Heart right ventricle (tissue), 16 donors: ENCODE data around the gene HOXA9. TPM values are rescaled to one million over a fixed set of nuclear protein-coding genes. Genes with fewer than 3 reads are reported as not detected.

Experiments
- ATAC-seq, 8 donors: fragments of 200-7000 bp; cut with Tn5 transposase; one replicate each; pipeline ENCODE4 v1.9.1; 2020; ENCODE audit warnings: mild to moderate bottlenecking in 8 of 8, moderate library complexity in 8 of 8, moderate number of reproducible peaks in 1 of 8
- DNase-seq, 2 donors: peaks; one replicate each; pipeline ENCODE4 v3.0.0-alpha.2; 2020
- H3K27ac ChIP-seq, 10 donors: fragments of 200-600 bp; sonication (generic) in 2 of 10; one replicate each; pipeline versions ENCODE4 v1.5.0 to v1.8.0; 2020 to 2022; ENCODE audit warnings: mild to moderate bottlenecking in 3 of 10
- H3K27me3 ChIP-seq, 7 donors: fragments of 200-600 bp; one replicate each; pipeline ENCODE4 v1.8.0; 2021 to 2022; ENCODE audit warnings: mild to moderate bottlenecking in 2 of 7
- H3K36me3 ChIP-seq, 9 donors: fragments of 200-600 bp; sonication (generic) in 1 of 9; one replicate each; pipeline versions ENCODE4 v1.5.0 to v1.8.0; 2020 to 2022; ENCODE audit warnings: mild to moderate bottlenecking in 2 of 9
- H3K4me1 ChIP-seq, 9 donors: fragments of 200-600 bp; sonication (generic) in 1 of 9; one replicate each; pipeline versions ENCODE4 v1.5.0 to v1.8.0; 2020 to 2022; ENCODE audit warnings: mild to moderate bottlenecking in 4 of 9
- H3K4me3 ChIP-seq, 10 donors: fragments of 200-600 bp; sonication (generic) in 2 of 10; one replicate each; pipeline versions ENCODE4 v1.5.0 to v1.8.0; 2020 to 2022; ENCODE audit warnings: mild to moderate bottlenecking in 7 of 10, moderate library complexity in 2 of 10
- H3K9me3 ChIP-seq, 11 donors: fragments of 200-600 bp in 10 of 11; sonication (generic) in 2 of 11; one replicate each; pipeline versions ENCODE4 v1.5.0 to v1.8.0; 2013 to 2022; ENCODE audit warnings: mild to moderate bottlenecking in 2 of 11, control low read depth in 1 of 11, moderate library complexity in 1 of 11
- CTCF ChIP-seq, 9 donors: fragments of 200-600 bp; sonication (generic) in 2 of 9; IDR thresholded peaks; one replicate each; pipeline versions ENCODE4 v1.5.0 to v1.8.0; 2021 to 2022; ENCODE audit warnings: antibody characterized with exemption in 9 of 9, mild to moderate bottlenecking in 5 of 9, moderate library complexity in 1 of 9
- WGBS, 2 donors: extraction: QIAGEN DNeasy Blood & Tissue Kit; methylation state at CpG; one replicate each; pipeline ENCODE4 v1.1.7; 2013; ENCODE audit warnings: inconsistent platforms in 1 of 2; 5-methylcytosine and 5-hydroxymethylcytosine counted together
- intact Hi-C, 10 donors: fragments of 100-400 bp; cut with DNase I; formaldehyde crosslinking; loops; one replicate each; pipeline versions ENCODE4 v1.11.1 to v1.14.2; 2022
- polyA plus RNA-seq, 2 donors: library from polyadenylated mRNA; stranded (reverse); fragments of 200-250 nt; gene quantifications; one replicate each; pipeline ENCODE4 v1.2.3, GENCODE V29; 2013
- total RNA-seq, 10 donors: library from RNA; stranded (reverse); fragmentation: NEBNext Ultra II Directional in 3 of 10; extraction: Animal tissue kit (Norgen Biotek cat#: 25700) in 3 of 10; gene quantifications; one replicate each; pipeline versions ENCODE4 v1.2.1 to v1.2.4, GENCODE V29; 2021 to 2023
- donor health status: Arrhythmogenic right ventricular cardiomyopathy.
- donor health status: ischemic (EF 13 %, LVEDD 7.1; RV severe dilation, severe dysfunction).
- donor health status: healthy with polysubstance abuse.
- donor health status: DM: no; HTN: yes; CAD: no.
- donor health status: DM: no; HTN: no; CAD: no.
- donor health status: ischemic (EF 25% LVEDD 6.9; RV normal size, moderate dysfunction).
- donor health status: ischemic (EF 25% LVEDD 5.7; RV mildly dilated, moderate dysfunction).
- donor health status: healthy.
- donor health status: DM: yes; HTN: yes; CAD: no.
- donor health status: Ischemic cardiomyopathy.
- donor health status: ischemic (EF 35%, LVEDD 5.7; RV mildly dilated, moderate dysfunction).
- donor health status: nonischemic (EF 11% LVEDD 7.7; RV severe dilation, severe dysfunction).
- donor health status: DM: yes; HTN: yes; CAD: no.
- donor health status: PGD.
- donor health status: ischemic (EF 29% LVEDD 5.4; RV normal size, mild dysfunction).
- donor health status: nonischemic (EF 23%, LVEDD 6.1; RV moderate dilation, normal function).

The HOXA9 gene
- total and polyA plus RNA-seq, 12 donors, result not detected

- H3K27me3 ChIP-seq, result peaks cover 29 to 100% (median 99%) of the 10 kb centered on the region in 7 donors
- peaks cover 3 to 33% (median 22%) of the 10 kb centered on the region in 9 donors for H3K4me1 ChIP-seq
- no peak overlapping the region for H3K27ac ChIP-seq
- WGBS, 2 donors, result 40 to 41% methylated on average over 11 of the region's 11 CpGs
- TF ChIP-seq CTCF (IDR thresholded peaks at IDR 0.05), result no peak
- intact Hi-C loops, result loop anchor here in 9 of 10 donors (2.0 to 10.0 kb wide), 12 partner anchors 362 to 885 kb away; no protein-coding TSS in a partner anchor
- DNase-seq, result no peak
- no peaks in the 10 kb centered on the region for H3K36me3 ChIP-seq
- no peak overlapping the region for H3K4me3 ChIP-seq
- peak in 1 of 8 donors; percentile 6 for ATAC-seq
- H3K9me3 ChIP-seq, result no peaks in the 10 kb centered on the region
These were observed 44.6 kb upstream of the HOXA9 start for GRCh38 chr7:27209933-27210440.

- 70 to 77% methylated on average over 4 of the region's 4 CpGs for WGBS, 2 donors
- Histone ChIP-seq H3K4me1 (peaks cover 3 to 36% (median 25%) of the 10 kb centered on the region in 9 donors), H3K36me3 (no peaks in the 10 kb centered on the region), H3K4me3 (no peak overlapping the region), H3K27ac (no peak overlapping the region), H3K27me3 (peaks cover 38 to 100% (median 99%) of the 10 kb centered on the region in 7 donors), H3K9me3 (no peaks in the 10 kb centered on the region)
- intact Hi-C loops, result loop anchor here in 7 of 10 donors (5.0 to 10.0 kb wide), 7 partner anchors 376 to 886 kb away; no protein-coding TSS in a partner anchor
- DNase-seq (no peak), ATAC-seq (no peak)
- no peak for TF ChIP-seq CTCF (IDR thresholded peaks at IDR 0.05)
These were observed 43.7 kb upstream of the HOXA9 start for GRCh38 chr7:27208998-27209397.

GRCh38 chr7:27207348-27207985 is 42.1 kb upstream of the HOXA9 start:
- no peak overlapping the region for H3K4me3 ChIP-seq
- H3K27me3 ChIP-seq, result peaks cover 45 to 100% (median 99%) of the 10 kb centered on the region in 7 donors
- peaks cover 0 to 26% (median 16%) of the 10 kb centered on the region in 9 donors for H3K4me1 ChIP-seq
- H3K9me3 ChIP-seq, result no peaks in the 10 kb centered on the region
- 39 to 42% methylated on average over 7 of the region's 7 CpGs for WGBS, 2 donors
- H3K27ac ChIP-seq, result no peak overlapping the region
- H3K36me3 ChIP-seq, result no peaks in the 10 kb centered on the region
- no peak for ATAC-seq
- intact Hi-C loops, result loop anchor here in 7 of 10 donors (5.0 to 10.0 kb wide), 7 partner anchors 377 to 887 kb away; no protein-coding TSS in a partner anchor
- DNase-seq, result no peak
- no peak for TF ChIP-seq CTCF (IDR thresholded peaks at IDR 0.05)

GRCh38 chr7:27205325-27206280 is 40.3 kb upstream of the HOXA9 start:
- no peak for TF ChIP-seq CTCF (IDR thresholded peaks at IDR 0.05)
- WGBS, 2 donors, result 6 to 8% methylated on average over 52 of the region's 52 CpGs
- Histone ChIP-seq H3K36me3 (no peaks in the 10 kb centered on the region), H3K27me3 (peaks cover 48 to 100% (median 99%) of the 10 kb centered on the region in 7 donors), H3K9me3 (no peaks in the 10 kb centered on the region), H3K27ac (no peak overlapping the region), H3K4me1 (peaks cover 0 to 39% (median 21%) of the 10 kb centered on the region in 9 donors), H3K4me3 (peak overlapping the region in 3 of 10 donors; percentile 10 to 33 (median 10))
- no peak for DNase-seq
- intact Hi-C loops, result loop anchor here in 7 of 10 donors (5.0 to 10.0 kb wide), 7 partner anchors 379 to 889 kb away; no protein-coding TSS in a partner anchor
- ATAC-seq, result no peak
